Stimulated activated CD4-positive, alpha-beta T cell treated with anti-CD3 and anti-CD28 coated beads, Interleukin-2, amount 100 ng/mL, for 48 hours (primary cell): Measurements from ENCODE around the gene MED13.
A peak's percentile ranks its signal among the peaks of the same experiment; 100 is the strongest.
"Not testable (repeated sequence)": the region's sequence is repeated elsewhere in the genome, so short reads cannot be mapped to it uniquely, and the experiment has no call there.

Source experiments
- DNase-seq, 2 donors: peaks; one replicate each; pipeline ENCODE4 v3.0.0-alpha.2; 2020

MED13 gene

DNA sequence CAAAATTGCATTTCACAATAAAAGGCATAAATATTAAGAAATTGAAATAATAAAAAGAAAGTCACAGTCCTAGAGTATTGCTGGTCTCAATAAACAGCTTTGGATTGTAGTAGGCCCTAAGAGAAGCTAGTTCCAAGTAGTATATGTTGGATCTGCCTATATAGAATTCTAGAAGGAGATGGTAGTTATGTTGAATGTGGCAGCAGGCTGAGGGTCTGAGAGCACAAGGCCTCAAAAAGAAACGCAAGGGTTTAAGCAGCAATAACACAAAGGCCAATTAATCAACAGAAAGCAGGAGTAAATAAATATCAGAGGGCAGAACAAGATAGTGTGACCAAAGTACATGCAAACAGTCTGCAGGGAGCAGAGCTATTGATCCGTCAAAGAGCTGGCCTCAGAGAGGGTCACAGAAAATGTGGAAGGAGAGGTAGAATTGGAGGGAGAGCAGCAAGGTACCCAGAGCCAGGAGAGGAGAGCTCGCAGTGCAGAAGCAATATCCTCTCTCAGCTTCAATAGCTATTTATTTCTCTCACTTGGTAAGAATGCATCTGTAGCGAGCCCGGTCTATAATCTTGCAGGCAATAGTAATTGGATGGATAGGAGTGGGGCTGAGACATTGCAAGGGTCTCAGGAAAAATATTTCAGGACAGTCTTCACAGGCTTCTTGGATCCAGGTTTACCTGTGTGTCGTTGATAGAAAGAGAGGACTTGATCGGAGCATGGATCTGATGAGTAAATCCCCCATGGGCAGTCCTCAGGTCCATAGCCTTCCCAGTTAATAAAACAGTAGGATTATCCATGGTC is 25.1 kb upstream of the MED13 start:
- no peak for DNase-seq

DNA sequence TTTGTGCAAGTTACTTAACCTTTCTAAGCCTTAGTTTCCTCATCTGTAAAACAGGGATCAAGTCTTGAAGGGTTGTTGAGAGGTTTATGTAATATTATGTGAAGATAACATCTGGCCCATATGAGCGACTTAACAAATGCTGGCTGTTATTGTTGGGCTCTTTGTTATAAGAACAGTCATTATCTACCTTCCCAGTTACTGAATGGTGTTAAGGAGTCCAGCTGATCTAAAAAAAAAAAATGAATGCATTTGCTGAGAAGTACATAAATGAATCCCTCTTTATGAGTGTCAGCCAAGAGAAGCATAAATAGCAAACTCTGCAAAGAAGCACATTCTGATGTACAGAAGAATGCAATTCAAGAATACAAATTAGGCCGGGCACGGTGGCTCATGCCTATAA is 24.3 kb upstream of the MED13 start:
- no peak for DNase-seq

DNA sequence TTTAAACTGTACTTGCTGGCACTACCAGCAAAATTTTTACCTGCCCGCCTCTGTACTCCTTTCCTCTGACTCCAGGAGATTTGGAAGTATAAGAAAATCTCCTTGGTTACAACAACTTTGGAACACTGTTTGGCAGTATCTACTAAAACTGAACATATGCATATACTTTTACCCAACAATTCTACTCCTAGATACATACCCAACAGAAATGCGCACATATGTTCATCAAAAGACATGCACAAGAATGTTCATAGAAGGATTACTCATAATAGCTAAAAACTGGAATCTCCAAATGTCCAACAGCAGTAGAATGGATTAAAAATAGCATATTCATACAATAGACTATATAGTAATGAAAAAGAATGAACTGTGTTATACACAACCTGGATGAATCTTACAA is 21.7 kb upstream of the MED13 start:
- DNase-seq: no peak

DNA sequence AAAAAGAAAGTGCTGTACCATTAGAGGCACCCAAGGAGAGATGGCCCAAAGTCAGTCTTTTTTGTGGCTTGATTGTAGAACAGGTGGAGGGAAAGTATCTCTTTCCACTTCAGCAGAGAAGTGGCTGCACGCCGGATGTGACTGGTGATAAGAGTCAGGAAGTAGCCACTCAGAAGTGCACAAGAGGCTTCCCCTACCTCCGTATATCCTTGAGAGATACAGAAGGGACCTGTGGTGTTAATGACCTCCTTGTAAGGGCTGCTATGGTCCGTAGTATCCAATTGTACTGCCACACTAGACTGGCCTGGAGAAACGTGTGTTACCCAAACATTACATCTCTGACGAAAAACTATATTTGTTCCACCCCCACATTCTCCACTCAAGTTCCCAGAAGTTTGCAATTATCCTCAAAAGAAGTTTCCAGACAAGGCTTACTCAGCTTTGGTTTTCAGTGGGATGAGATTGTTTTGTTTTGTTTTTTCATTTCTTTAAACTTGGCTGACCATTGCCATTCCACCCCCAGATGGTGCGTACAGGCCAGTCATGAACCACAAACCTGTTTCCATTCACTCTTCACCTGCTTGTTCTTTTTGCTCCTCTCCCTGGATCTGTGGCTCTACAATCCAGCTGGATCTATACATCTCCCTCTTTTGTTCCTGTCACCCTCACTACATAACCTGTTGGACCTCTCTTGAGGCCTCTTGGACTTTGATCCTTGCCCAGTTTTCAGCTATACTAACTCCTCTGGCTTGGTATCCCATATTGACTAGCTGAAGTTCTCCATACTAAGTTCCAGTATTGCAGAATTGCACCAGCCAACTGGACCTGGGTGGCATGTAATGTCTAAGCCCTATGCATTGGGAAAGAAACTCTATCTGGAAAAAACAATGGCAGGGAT is 20.7 kb upstream of the MED13 start:
- DNase-seq: no peak

DNA sequence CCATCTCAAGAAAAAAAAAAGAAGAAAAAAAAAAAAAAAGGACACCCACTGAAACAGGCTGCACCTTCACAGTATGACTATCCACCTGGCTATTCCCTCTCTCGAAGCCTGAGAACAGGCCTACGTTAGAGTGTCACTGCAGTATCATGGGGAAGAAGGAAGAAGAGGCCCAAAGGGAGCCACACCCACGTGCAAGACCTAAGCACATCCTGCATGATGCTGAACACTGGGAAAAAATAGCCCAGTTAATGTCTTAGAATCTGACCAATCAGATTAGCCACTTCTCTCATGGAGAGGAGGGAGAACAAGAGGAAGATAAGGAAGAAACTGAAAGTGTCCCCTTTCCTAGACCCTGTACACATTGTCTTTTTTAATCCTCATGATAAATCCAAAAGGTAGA is 19.5 kb upstream of the MED13 start:
- no peak for DNase-seq

DNA sequence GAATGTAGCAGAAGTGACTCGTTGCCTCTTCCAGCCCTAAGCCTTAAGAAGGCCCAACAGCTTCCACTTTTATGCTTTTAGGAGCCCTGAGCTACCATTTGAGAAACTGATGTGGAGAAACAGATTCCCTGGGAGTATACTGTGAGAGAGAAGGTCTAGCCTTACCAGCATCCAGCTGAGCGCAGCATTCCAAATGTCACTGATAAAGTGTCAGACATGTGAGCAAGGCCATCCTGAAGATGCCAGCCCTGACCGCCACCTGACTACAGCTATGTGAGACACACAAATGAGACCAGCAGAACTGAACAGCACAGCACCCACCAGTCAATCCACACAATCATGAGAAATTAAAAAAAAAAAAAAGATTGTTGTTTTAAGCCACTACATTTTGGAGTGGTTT is 18.6 kb upstream of the MED13 start:
- no peak for DNase-seq

GRCh38 chr17:62080647-62081046 is 15.6 kb upstream of the MED13 start:
- no peak for DNase-seq

- no peak for DNase-seq
These were observed 12.9 kb upstream of the MED13 start for GRCh38 chr17:62078009-62078408.

DNA sequence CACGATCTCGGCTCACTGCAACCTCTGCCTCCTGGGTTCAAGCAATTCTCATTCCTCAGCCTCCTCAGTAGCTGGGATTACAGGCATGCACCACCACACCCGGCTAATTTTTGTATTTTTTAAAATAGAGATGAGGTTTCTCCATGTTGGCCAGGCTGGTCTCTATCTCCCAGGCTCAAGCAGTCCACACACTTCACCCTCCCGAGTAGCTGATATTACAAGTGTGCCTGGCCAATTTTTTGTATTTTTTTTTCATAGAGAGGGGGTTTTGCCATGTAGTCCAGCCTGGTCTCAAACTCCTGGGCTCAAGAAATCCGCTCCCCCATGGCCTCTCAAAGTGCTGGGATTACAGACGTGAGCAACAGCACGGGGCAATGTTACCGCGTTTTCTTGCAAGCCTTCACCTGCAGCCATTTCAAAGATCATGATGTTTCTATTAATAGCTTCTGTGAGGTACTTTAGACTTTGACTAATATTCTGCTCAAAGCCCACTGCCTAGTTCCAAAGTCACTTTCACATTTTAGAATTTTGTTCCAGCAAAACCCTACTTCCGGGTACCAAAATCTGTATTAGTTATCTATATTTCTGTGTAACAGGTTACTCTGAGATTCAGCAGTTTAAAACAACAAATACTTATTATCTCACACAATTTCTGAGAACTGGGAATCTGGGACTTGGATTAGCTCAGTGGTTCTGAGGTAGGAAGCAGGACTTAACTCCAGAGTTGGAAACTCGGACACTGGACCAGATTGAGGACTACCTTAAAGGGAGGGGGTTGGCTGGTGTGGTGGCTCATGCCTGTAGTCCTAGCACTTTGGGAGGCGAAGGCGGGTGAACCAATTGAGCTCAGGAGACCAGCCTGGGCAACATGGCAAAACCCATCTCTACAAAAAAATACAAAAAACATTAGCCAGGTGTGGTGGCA is 12.0 kb upstream of the MED13 start:
- DNase-seq: no peak

- no peak for DNase-seq
These were observed 10.3 kb upstream of the MED13 start for GRCh38 chr17:62075308-62075815.

GRCh38 chr17:62073993-62074392 is 8.9 kb upstream of the MED13 start:
- DNase-seq: no peak

- DNase-seq: not testable (repeated sequence)
These were observed 7.8 kb upstream of the MED13 start for GRCh38 chr17:62072855-62073254.

DNA sequence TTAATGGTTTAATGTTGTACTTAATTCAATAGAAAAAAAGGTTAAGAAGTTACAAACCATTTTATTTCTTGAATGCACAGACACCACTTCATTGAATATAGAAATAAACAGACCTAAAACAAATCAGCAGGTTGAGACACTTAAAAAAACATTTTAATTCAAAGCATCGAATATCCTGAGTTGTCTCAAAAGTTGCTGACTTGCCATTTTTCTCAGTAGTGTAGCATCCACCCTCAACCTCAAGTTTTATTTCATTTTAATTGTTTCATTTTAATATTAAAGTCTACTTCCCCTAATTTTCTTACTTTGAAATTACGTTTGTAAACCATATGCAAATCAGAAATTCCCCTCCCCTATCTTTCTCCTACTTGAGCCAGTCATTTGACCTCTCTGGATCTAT is 5.8 kb upstream of the MED13 start:
- no peak for DNase-seq

GRCh38 chr17:62067165-62068145 is 2.4 kb upstream of the MED13 start:
- no peak for DNase-seq

- peak; percentile 97 to 98 for DNase-seq
These were observed 762 bp upstream of the MED13 start for GRCh38 chr17:62065611-62066468.

- no peak for DNase-seq
These were observed 868 bp downstream of the MED13 start for GRCh38 chr17:62064029-62064790.

DNA sequence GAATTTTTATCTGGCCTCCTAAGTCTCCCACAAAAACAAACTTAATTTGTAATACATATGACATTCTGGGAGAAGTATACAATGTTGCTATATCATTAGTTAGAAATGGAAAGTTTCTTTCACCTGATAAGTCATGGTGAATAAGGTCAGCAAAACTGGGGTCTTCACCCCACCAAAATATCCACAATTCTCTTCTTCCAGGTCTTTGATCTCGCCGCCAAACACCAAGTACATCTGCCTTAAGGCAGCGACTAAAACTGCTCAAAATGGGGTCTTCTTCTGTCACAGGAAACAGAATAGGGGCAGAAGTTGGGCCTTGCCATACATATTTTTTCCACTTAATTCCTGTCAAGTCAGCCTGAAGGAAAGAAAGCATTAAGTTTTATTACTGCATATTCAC is 2.1 kb downstream of the MED13 start:
- no peak for DNase-seq

DNA sequence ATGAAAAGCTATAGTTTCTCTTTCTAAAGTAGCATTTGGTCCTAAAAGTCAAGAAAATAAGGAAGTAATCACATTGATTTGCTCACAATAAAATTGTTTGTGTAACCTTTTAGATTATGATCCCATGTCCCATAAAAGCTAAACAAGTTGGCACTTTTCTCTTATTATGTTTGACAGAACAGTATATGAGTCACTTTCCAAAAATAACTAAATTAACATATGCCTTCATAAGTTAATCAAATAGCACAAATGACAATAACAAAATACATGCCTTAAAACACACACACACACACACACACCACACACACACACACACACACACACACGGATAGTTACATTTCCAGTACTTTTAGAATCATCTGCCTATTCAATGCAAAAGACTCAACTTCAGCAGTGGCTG is 2.8 kb downstream of the MED13 start:
- DNase-seq: no peak

GRCh38 chr17:62059414-62059813 is 5.7 kb downstream of the MED13 start:
- DNase-seq: no peak

GRCh38 chr17:62058611-62059010 is 6.5 kb downstream of the MED13 start:
- DNase-seq: no peak
